Muscle layer of duodenum (tissue), 2 donors: ENCODE measurements around the gene MYLK2.

Experiments used
- H3K27ac ChIP-seq: one replicate; pipeline ENCODE4 v1.7.0; 2013; ENCODE audit warnings: mild to moderate bottlenecking, low read length
- H3K27me3 ChIP-seq: one replicate; pipeline ENCODE4 v1.7.0; 2013; ENCODE audit warnings: low read depth, mild to moderate bottlenecking, control low read depth, low read length
- H3K36me3 ChIP-seq, 2 donors: one replicate each; pipeline ENCODE4 v1.7.0; 2013; ENCODE audit warnings: low read length in 2 of 2, control low read depth in 1 of 2, mild to moderate bottlenecking in 1 of 2; ENCODE audit not compliant: insufficient read depth in 2 of 2, control insufficient read depth in 1 of 2
- H3K4me1 ChIP-seq, 2 donors: one replicate each; pipeline ENCODE4 v1.7.0; 2013; ENCODE audit warnings: low read length in 2 of 2, mild to moderate bottlenecking in 2 of 2, control low read depth in 1 of 2, moderate library complexity in 1 of 2; ENCODE audit not compliant: insufficient read depth in 2 of 2, control insufficient read depth in 1 of 2
- H3K4me3 ChIP-seq, 2 donors: one replicate each; pipeline ENCODE4 v1.7.0; 2013; ENCODE audit warnings: low read length in 2 of 2, low read depth in 1 of 2, mild to moderate bottlenecking in 1 of 2
- H3K9me3 ChIP-seq, 2 donors: one replicate each; pipeline ENCODE4 v1.7.0; 2013; ENCODE audit warnings: low read length in 2 of 2, control low read depth in 1 of 2, mild to moderate bottlenecking in 1 of 2; ENCODE audit not compliant: control insufficient read depth in 1 of 2
- donor health status: healthy.

MYLK2 gene

GRCh38 chr20:31838646-31839292 is 19.6 kb downstream of the MYLK2 start:
- peaks cover 6 to 29% of the 10 kb centered on the region in 2 donors for H3K4me1 ChIP-seq
- H3K27me3 ChIP-seq = no peaks in the 10 kb centered on the region
- H3K36me3 ChIP-seq = no peaks in the 10 kb centered on the region
- no peaks in the 10 kb centered on the region for H3K9me3 ChIP-seq
- no peak overlapping the region for H3K27ac ChIP-seq
- no peak overlapping the region for H3K4me3 ChIP-seq

GRCh38 chr20:31839782-31840487 is 20.8 kb downstream of the MYLK2 start:
- Histone ChIP-seq H3K36me3 (no peaks in the 10 kb centered on the region), H3K27ac (no peak overlapping the region), H3K27me3 (no peaks in the 10 kb centered on the region), H3K9me3 (no peaks in the 10 kb centered on the region), H3K4me1 (peaks cover 6 to 29% of the 10 kb centered on the region in 2 donors), H3K4me3 (no peak overlapping the region)

- Histone ChIP-seq H3K9me3 (no peaks in the 10 kb centered on the region), H3K36me3 (no peaks in the 10 kb centered on the region), H3K27me3 (no peaks in the 10 kb centered on the region), H3K4me1 (peaks cover 6 to 24% of the 10 kb centered on the region in 2 donors), H3K27ac (no peak overlapping the region), H3K4me3 (no peak overlapping the region)
Observed at GRCh38 chr20:31840906-31841816, 22.0 kb downstream of the MYLK2 start.

- H3K4me1 ChIP-seq = peaks cover 0 to 16% of the 10 kb centered on the region in 2 donors
- H3K27me3 ChIP-seq = no peaks in the 10 kb centered on the region
- H3K9me3 ChIP-seq = no peaks in the 10 kb centered on the region
- H3K36me3 ChIP-seq = no peaks in the 10 kb centered on the region
- no peak overlapping the region for H3K4me3 ChIP-seq
- no peak overlapping the region for H3K27ac ChIP-seq
Observed at GRCh38 chr20:31841928-31842327, 22.8 kb downstream of the MYLK2 start.

- Histone ChIP-seq H3K4me3 (no peak overlapping the region), H3K36me3 (no peaks in the 10 kb centered on the region), H3K4me1 (peaks cover 0 to 11% of the 10 kb centered on the region in 2 donors), H3K9me3 (no peaks in the 10 kb centered on the region), H3K27me3 (no peaks in the 10 kb centered on the region), H3K27ac (no peak overlapping the region)
Observed at GRCh38 chr20:31842471-31843157, 23.5 kb downstream of the MYLK2 start.

- Histone ChIP-seq H3K27me3 (no peaks in the 10 kb centered on the region), H3K4me3 (no peak overlapping the region), H3K27ac (no peak overlapping the region), H3K9me3 (no peaks in the 10 kb centered on the region), H3K36me3 (no peaks in the 10 kb centered on the region), H3K4me1 (peaks cover 0 to 11% of the 10 kb centered on the region in 2 donors)
Observed at GRCh38 chr20:31843288-31843687, 24.1 kb downstream of the MYLK2 start.

GRCh38 chr20:31843881-31844280 is 24.7 kb downstream of the MYLK2 start:
- peaks cover under 1% of the 10 kb centered on the region for H3K27me3 ChIP-seq
- H3K4me3 ChIP-seq = no peak overlapping the region
- no peaks in the 10 kb centered on the region for H3K9me3 ChIP-seq
- no peak overlapping the region for H3K27ac ChIP-seq
- H3K36me3 ChIP-seq = no peaks in the 10 kb centered on the region
- peaks cover 0 to 11% of the 10 kb centered on the region in 2 donors for H3K4me1 ChIP-seq

GRCh38 chr20:31844737-31845299 is 25.7 kb downstream of the MYLK2 start:
- Histone ChIP-seq H3K4me3 (no peak overlapping the region), H3K27ac (no peak overlapping the region)

GRCh38 chr20:31845300-31845863 is 26.2 kb downstream of the MYLK2 start, which contains the start of gene FOXS1:
Gene FOXS1, minus strand, starts transcription at chr20:31845604. Its CDS starts 62 bp downstream, at chr20:31845542.
- Histone ChIP-seq H3K27me3 (peaks cover 7% of the 10 kb centered on the region), H3K27ac (no peak within 1 kb of the TSS), H3K4me3 (no peak within 1 kb of the TSS)

More at GRCh38 chr20:31844737-31845299, 25.7 kb downstream of the MYLK2 start:
- peaks cover 7% of the 10 kb centered on the region for H3K27me3 ChIP-seq
- H3K9me3 ChIP-seq = no peaks in the 10 kb centered on the region
- peaks cover 0 to 11% of the 10 kb centered on the region in 2 donors for H3K4me1 ChIP-seq
- H3K36me3 ChIP-seq = no peaks in the 10 kb centered on the region

GRCh38 chr20:31846793-31847138 is 27.6 kb downstream of the MYLK2 start:
- Histone ChIP-seq H3K36me3 (no peaks in the 10 kb centered on the region), H3K27ac (no peak overlapping the region), H3K9me3 (no peaks in the 10 kb centered on the region), H3K4me1 (peaks cover 0 to 11% of the 10 kb centered on the region in 2 donors), H3K27me3 (peaks cover 11% of the 10 kb centered on the region), H3K4me3 (no peak overlapping the region)

More at GRCh38 chr20:31845300-31845863, 26.2 kb downstream of the MYLK2 start, which contains the start of gene FOXS1:
- Histone ChIP-seq H3K9me3 (no peaks in the 10 kb centered on the region), H3K4me1 (peaks cover 0 to 11% of the 10 kb centered on the region in 2 donors), H3K36me3 (no peaks in the 10 kb centered on the region)
